H1 (cell line): Measurements from ENCODE around the gene ZNF317.

Source experiments
- ASH2L ChIP-seq: fragments of 200-600, 300-600 bp; sonication (generic); IDR thresholded peaks from one replicate; pipeline ENCODE4 v1.7.1; 2017; ENCODE audit warnings: low read length
- CBX8 ChIP-seq: fragments of 300-800, 300-1000 bp; sonication (generic); IDR thresholded peaks from 2 replicates; pipeline ENCODE4 v1.7.1; 2016; ENCODE audit warnings: low read depth, low read length, borderline replicate concordance
- CEBPB ChIP-seq: IDR thresholded peaks from 2 replicates; pipeline ENCODE4 v1.6.1; 2012; ENCODE audit warnings: low read depth, low read length
- CHD2 ChIP-seq: IDR thresholded peaks from 2 replicates; pipeline ENCODE4 v1.6.1; 2012; ENCODE audit warnings: low read length, improper control_type of control experiment
- CREB1 ChIP-seq: IDR thresholded peaks from 2 replicates; pipeline ENCODE4 v1.6.1; 2012; ENCODE audit warnings: inconsistent platforms
- CTCF ChIP-seq, 3 experiments: IDR thresholded peaks; 1 replicate in 2 of 3; 2 replicates in 1 of 3; pipeline versions ENCODE4 v1.5.1 to v1.6.1; 2011; ENCODE audit warnings: low read length in 3 of 3, mild to moderate bottlenecking in 3 of 3, inconsistent platforms in 2 of 3, low read depth in 1 of 3, moderate library complexity in 1 of 3; ENCODE audit not compliant: insufficient read depth in 1 of 3; ENCODE audit errors: control extremely low read depth in 1 of 3
- EZH2 ChIP-seq: fragments of 200-600 bp; sonication (generic); IDR thresholded peaks from 2 replicates; pipeline ENCODE4 v1.7.1; 2012; ENCODE audit warnings: low read depth, mild to moderate bottlenecking, moderate library complexity, low read length, inconsistent platforms; ENCODE audit not compliant: severe bottlenecking
- HDAC2 ChIP-seq, 2 experiments: fragments of 300-600 bp in 1 of 2; sonication (generic) in 1 of 2; IDR thresholded peaks; 2 replicates each; pipeline ENCODE4 v1.6.1; 2011 to 2012; ENCODE audit warnings: low read depth in 2 of 2, low read length in 2 of 2, mild to moderate bottlenecking in 2 of 2, moderate library complexity in 2 of 2, borderline replicate concordance in 1 of 2, inconsistent platforms in 1 of 2
- MAX ChIP-seq: IDR thresholded peaks from 2 replicates; pipeline ENCODE4 v1.6.1; 2012; ENCODE audit warnings: inconsistent platforms
- POLR2AphosphoS5 ChIP-seq: IDR thresholded peaks from 2 replicates; pipeline ENCODE4 v1.6.1; 2011; ENCODE audit warnings: low read depth, low read length
- RXRA ChIP-seq: IDR thresholded peaks from 2 replicates; pipeline ENCODE4 v1.6.1; 2011; ENCODE audit warnings: low read depth, mild to moderate bottlenecking, low read length, moderate library complexity; ENCODE audit not compliant: insufficient read depth
- SP1 ChIP-seq: IDR thresholded peaks from 2 replicates; pipeline ENCODE4 v1.6.1; 2011; ENCODE audit warnings: low read depth, low read length
- SRF ChIP-seq: IDR thresholded peaks from 2 replicates; pipeline ENCODE4 v1.6.1; 2011; ENCODE audit warnings: mild to moderate bottlenecking, low read depth, low read length, moderate library complexity
- SUZ12 ChIP-seq: fragments of 200-600 bp; sonication (generic); IDR thresholded peaks from 2 replicates; pipeline ENCODE4 v1.6.1; 2012; ENCODE audit warnings: mild to moderate bottlenecking, inconsistent platforms, low read length, moderate library complexity, mixed read lengths

GRCh38 chr19:9130965-9131364 is 9.2 kb upstream of the ZNF317 start:
- TF ChIP-seq SP1, result no peak
- TF ChIP-seq CTCF (IDR thresholded peaks at IDR 0.05; ENCODE audit: control extremely low read depth in 1 of 3, insufficient read depth in 1 of 3, low read depth in 1 of 3, low read length in 3 of 3), result no peak
- TF ChIP-seq MAX, result no peak
- no peak for TF ChIP-seq HDAC2 (IDR thresholded peaks at IDR 0.05; ENCODE audit: borderline replicate concordance in 1 of 2, low read depth in 2 of 2, low read length in 2 of 2)
- no peak for TF ChIP-seq CHD2
- no peak for TF ChIP-seq EZH2
- no peak for TF ChIP-seq SRF
- TF ChIP-seq CREB1, result no peak
- no peak for TF ChIP-seq POLR2AphosphoS5
- TF ChIP-seq ASH2L, result no peak
- TF ChIP-seq RXRA, result no peak
- no peak for TF ChIP-seq CEBPB
- no peak for TF ChIP-seq CBX8
- no peak for TF ChIP-seq SUZ12
